T-helper 17 cell (primary cell): ENCODE results near the gene CDYL2. TPM values are rescaled to one million over a fixed set of nuclear protein-coding genes. Genes with fewer than 3 reads are reported as not detected.

Experiments used
- ATAC-seq: fragments of 150-1000 bp; cut with Tn5 transposase; 2 replicates; pipeline ENCODE4 v1.10.0; 2021; ENCODE audit warnings: mild to moderate bottlenecking, moderate library complexity
- DNase-seq, 3 donors: peaks; one replicate each; pipeline versions ENCODE4 v3.0.0 to v3.0.0-alpha.2; 2020 to 2021
- H3K9me3 ChIP-seq: one replicate; pipeline ENCODE4 v1.7.0; 2013; ENCODE audit warnings: low read length, mild to moderate bottlenecking; ENCODE audit not compliant: control insufficient read depth, poor library complexity, severe bottlenecking
- H3K27ac Mint-ChIP-seq: one replicate; pipeline ENCODE4 v1.8.0; 2022; ENCODE audit warnings: mild to moderate bottlenecking, moderate library complexity, mixed read lengths
- H3K27me3 Mint-ChIP-seq: one replicate; pipeline ENCODE4 v1.8.0; 2022; ENCODE audit warnings: mixed read lengths
- H3K36me3 Mint-ChIP-seq: one replicate; pipeline ENCODE4 v1.8.0; 2022; ENCODE audit warnings: low read depth, mixed read lengths
- H3K4me1 Mint-ChIP-seq: one replicate; pipeline ENCODE4 v1.8.0; 2022; ENCODE audit warnings: mild to moderate bottlenecking, mixed read lengths
- H3K4me3 Mint-ChIP-seq: one replicate; pipeline ENCODE4 v1.8.0; 2022; ENCODE audit warnings: mild to moderate bottlenecking, moderate library complexity, mixed read lengths
- total RNA-seq, 4 donors: library from RNA in 2 of 4; stranded (reverse) in 2 of 4; gene quantifications; one replicate each; pipeline ENCODE4 v1.2.3 and lab custom pipeline; 2022 to 2026

Gene CDYL2
- total RNA-seq, 2 donors from 2014 or later, result 17.0 to 28.3 TPM

GRCh38 chr16:80612461-80613017, 191.9 kb downstream of the CDYL2 start:
- DNase-seq, result no peak
- Mint-ChIP-seq H3K27me3 (no peaks in the 10 kb centered on the region), H3K27ac (no peak overlapping the region), H3K36me3 (peaks cover 10% of the 10 kb centered on the region), H3K4me1 (no peaks in the 10 kb centered on the region), H3K4me3 (no peak overlapping the region)
- no peak for ATAC-seq
- H3K9me3 ChIP-seq, result no peaks in the 10 kb centered on the region

GRCh38 chr16:80611930-80612327, 192.5 kb downstream of the CDYL2 start:
- Mint-ChIP-seq H3K4me1 (no peaks in the 10 kb centered on the region), H3K4me3 (no peak overlapping the region), H3K36me3 (peaks cover 9% of the 10 kb centered on the region), H3K27me3 (no peaks in the 10 kb centered on the region), H3K27ac (no peak overlapping the region)
- DNase-seq (no peak), ATAC-seq (no peak)
- H3K9me3 ChIP-seq, result no peaks in the 10 kb centered on the region

GRCh38 chr16:80611171-80611929, 193.0 kb downstream of the CDYL2 start:
- DNase-seq, result no peak
- Mint-ChIP-seq H3K4me1 (peaks cover 6% of the 10 kb centered on the region), H3K27me3 (no peaks in the 10 kb centered on the region), H3K27ac (no peak overlapping the region), H3K36me3 (peaks cover 7% of the 10 kb centered on the region), H3K4me3 (no peak overlapping the region)
- no peaks in the 10 kb centered on the region for H3K9me3 ChIP-seq
- ATAC-seq, result no peak

GRCh38 chr16:80610481-80611156, 193.8 kb downstream of the CDYL2 start:
- peaks cover 7% of the 10 kb centered on the region for H3K36me3 Mint-ChIP-seq
- DNase-seq, result no peak
- no peak for ATAC-seq
- no peaks in the 10 kb centered on the region for H3K9me3 ChIP-seq
- H3K4me1 Mint-ChIP-seq, result peaks cover 7% of the 10 kb centered on the region
- H3K4me3 Mint-ChIP-seq, result no peak overlapping the region
- no peak overlapping the region for H3K27ac Mint-ChIP-seq
- no peaks in the 10 kb centered on the region for H3K27me3 Mint-ChIP-seq

- H3K4me3 Mint-ChIP-seq, result no peak overlapping the region
- H3K36me3 Mint-ChIP-seq, result peaks cover 5% of the 10 kb centered on the region
- peaks cover 7% of the 10 kb centered on the region for H3K4me1 Mint-ChIP-seq
- no peak overlapping the region for H3K27ac Mint-ChIP-seq
- ATAC-seq (no peak), DNase-seq (no peak)
- no peaks in the 10 kb centered on the region for H3K9me3 ChIP-seq
- H3K27me3 Mint-ChIP-seq, result no peaks in the 10 kb centered on the region
Observed at GRCh38 chr16:80608946-80609345, 195.5 kb downstream of the CDYL2 start.

- H3K27ac Mint-ChIP-seq, result no peak overlapping the region
- H3K36me3 Mint-ChIP-seq, result peaks cover 5% of the 10 kb centered on the region
- no peak for ATAC-seq
- DNase-seq, result no peak
- no peak overlapping the region for H3K4me3 Mint-ChIP-seq
- peaks cover 9% of the 10 kb centered on the region for H3K4me1 Mint-ChIP-seq
- H3K27me3 Mint-ChIP-seq, result no peaks in the 10 kb centered on the region
- H3K9me3 ChIP-seq, result no peaks in the 10 kb centered on the region
Observed at GRCh38 chr16:80607204-80607603, 197.2 kb downstream of the CDYL2 start.

- DNase-seq, result no peak
- H3K27me3 Mint-ChIP-seq, result no peaks in the 10 kb centered on the region
- no peak overlapping the region for H3K27ac Mint-ChIP-seq
- ATAC-seq, result no peak
- H3K9me3 ChIP-seq, result no peaks in the 10 kb centered on the region
- H3K4me3 Mint-ChIP-seq, result no peak overlapping the region
- peaks cover 3% of the 10 kb centered on the region for H3K36me3 Mint-ChIP-seq
- peaks cover 9% of the 10 kb centered on the region for H3K4me1 Mint-ChIP-seq
Observed at GRCh38 chr16:80606221-80606766, 198.1 kb downstream of the CDYL2 start.

GRCh38 chr16:80604600-80605355, 199.6 kb downstream of the CDYL2 start:
- DNase-seq (no peak), ATAC-seq (no peak)
- H3K27ac Mint-ChIP-seq, result no peak overlapping the region
- peaks cover 9% of the 10 kb centered on the region for H3K4me1 Mint-ChIP-seq
- peaks cover under 1% of the 10 kb centered on the region for H3K36me3 Mint-ChIP-seq
- H3K9me3 ChIP-seq, result no peaks in the 10 kb centered on the region
- no peak overlapping the region for H3K4me3 Mint-ChIP-seq
- no peaks in the 10 kb centered on the region for H3K27me3 Mint-ChIP-seq

- ATAC-seq, result no peak
- no peak overlapping the region for H3K27ac Mint-ChIP-seq
Observed at GRCh38 chr16:80602894-80603293, 201.5 kb downstream of the CDYL2 start.

GRCh38 chr16:80601182-80601581, 203.2 kb downstream of the CDYL2 start:
- DNase-seq (no peak), ATAC-seq (no peak)
- no peaks in the 10 kb centered on the region for H3K9me3 ChIP-seq
- Mint-ChIP-seq H3K36me3 (peaks cover 7% of the 10 kb centered on the region), H3K27ac (no peak overlapping the region), H3K27me3 (no peaks in the 10 kb centered on the region), H3K4me3 (no peak overlapping the region), H3K4me1 (peaks cover 2% of the 10 kb centered on the region)

More at GRCh38 chr16:80602894-80603293, 201.5 kb downstream of the CDYL2 start:
- H3K4me3 Mint-ChIP-seq, result no peak overlapping the region
- no peak for DNase-seq
- no peaks in the 10 kb centered on the region for H3K9me3 ChIP-seq
- H3K27me3 Mint-ChIP-seq, result no peaks in the 10 kb centered on the region
- peaks cover 9% of the 10 kb centered on the region for H3K4me1 Mint-ChIP-seq
- H3K36me3 Mint-ChIP-seq, result no peaks in the 10 kb centered on the region

GRCh38 chr16:80599466-80599865, 204.9 kb downstream of the CDYL2 start:
- DNase-seq (no peak), ATAC-seq (no peak)
- no peak overlapping the region for H3K27ac Mint-ChIP-seq
- no peak overlapping the region for H3K4me3 Mint-ChIP-seq
- peaks cover 2% of the 10 kb centered on the region for H3K4me1 Mint-ChIP-seq
- no peaks in the 10 kb centered on the region for H3K27me3 Mint-ChIP-seq
- peaks cover 7% of the 10 kb centered on the region for H3K36me3 Mint-ChIP-seq
- H3K9me3 ChIP-seq, result no peaks in the 10 kb centered on the region

- Mint-ChIP-seq H3K4me1 (peaks cover 2% of the 10 kb centered on the region), H3K36me3 (peaks cover 10% of the 10 kb centered on the region), H3K4me3 (no peak overlapping the region), H3K27me3 (no peaks in the 10 kb centered on the region), H3K27ac (no peak overlapping the region)
- no peak for DNase-seq
- no peaks in the 10 kb centered on the region for H3K9me3 ChIP-seq
- ATAC-seq, result no peak
Observed at GRCh38 chr16:80596507-80597207, 207.7 kb downstream of the CDYL2 start.
